HG03103 (cell line): ENCODE results near the gene NRCAM.
A peak's percentile ranks its signal among the peaks of the same experiment; 100 is the strongest.

Experiments
- ATAC-seq: cut with Tn5 transposase; IDR thresholded peaks from one replicate; pipeline ENCODE4 v1.9.1; 2021; ENCODE audit warnings: low read depth; ENCODE audit not compliant: unreplicated experiment

Gene NRCAM

DNA sequence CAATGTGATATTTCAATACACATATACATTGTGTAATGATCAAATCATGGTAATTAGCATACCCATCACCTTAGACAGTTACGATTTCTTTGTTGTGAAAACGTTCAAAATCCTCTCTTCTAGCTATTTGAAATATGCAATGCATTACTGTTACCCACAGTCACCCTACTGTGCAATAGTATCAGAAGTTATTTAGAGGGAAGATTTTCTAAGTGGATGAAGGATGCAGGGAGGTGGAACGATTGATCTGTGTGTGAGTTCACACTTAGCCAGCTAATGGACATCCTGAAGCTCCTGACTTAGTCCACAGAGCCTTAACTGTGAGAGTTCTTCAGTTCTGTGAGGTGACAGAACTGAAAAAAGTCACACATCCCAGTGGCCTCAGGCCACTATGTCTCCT lies 228.9 kb downstream of the NRCAM start:
- no peak for ATAC-seq

DNA sequence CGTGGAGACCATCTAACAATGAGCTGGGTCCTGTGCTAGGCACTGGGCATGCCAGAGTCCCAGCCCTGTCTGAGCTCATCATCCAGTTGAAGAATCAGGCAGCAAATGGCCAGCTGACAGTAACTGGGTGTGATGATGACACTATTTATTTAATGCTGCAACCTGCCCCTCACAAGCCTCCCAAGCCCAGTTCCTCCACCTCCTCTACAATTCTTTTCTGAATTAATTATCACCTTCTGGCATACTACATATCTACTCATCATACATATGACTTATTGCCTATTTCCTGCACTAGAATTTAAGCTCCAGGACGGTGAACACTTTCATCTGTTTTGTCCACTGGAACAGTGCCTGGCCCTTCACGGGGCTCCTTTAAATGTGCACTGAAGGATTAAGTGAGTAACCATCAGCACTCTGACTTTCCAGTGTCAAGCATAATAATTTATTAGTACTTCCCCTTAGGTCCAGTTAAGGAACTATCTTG lies 229.4 kb downstream of the NRCAM start:
- no peak for ATAC-seq

GRCh38 chr7:108225531-108226181 lies 230.6 kb downstream of the NRCAM start:
- ATAC-seq = no peak

GRCh38 chr7:108224387-108224786 lies 231.8 kb downstream of the NRCAM start:
- ATAC-seq = no peak

DNA sequence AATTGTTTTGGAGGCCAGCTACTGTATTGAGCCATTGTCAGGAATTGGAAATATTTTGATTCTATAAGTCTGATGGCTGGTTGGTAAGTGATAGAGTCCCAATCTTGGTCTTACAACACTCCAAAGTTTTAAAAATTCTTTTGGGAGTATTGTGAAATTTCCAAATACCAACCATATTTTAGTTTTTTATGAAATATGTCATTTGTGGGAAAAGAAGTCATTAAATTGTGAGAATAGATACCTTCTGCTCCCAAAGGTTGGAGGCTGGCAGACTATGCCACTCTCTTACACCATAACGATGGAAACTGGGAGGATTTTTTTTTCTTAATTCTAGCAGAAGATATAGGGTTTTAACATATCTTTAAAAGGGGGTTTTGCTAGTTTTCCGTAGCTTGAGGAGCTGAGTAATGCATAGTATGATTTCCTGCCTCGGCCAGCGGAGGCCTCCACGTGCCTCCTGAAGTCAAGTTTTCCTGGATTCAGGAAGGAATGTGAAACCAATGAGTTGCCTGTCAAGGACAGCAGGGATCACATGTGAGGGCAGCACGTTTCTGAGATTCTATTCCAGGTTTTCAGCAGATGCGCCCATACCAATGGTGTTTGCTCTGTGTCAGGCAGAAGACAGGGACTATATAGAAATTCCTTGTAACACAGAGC lies 233.9 kb downstream of the NRCAM start:
- no peak for ATAC-seq

- ATAC-seq = no peak
Observed at GRCh38 chr7:108211382-108212201, 244.6 kb downstream of the NRCAM start.

DNA sequence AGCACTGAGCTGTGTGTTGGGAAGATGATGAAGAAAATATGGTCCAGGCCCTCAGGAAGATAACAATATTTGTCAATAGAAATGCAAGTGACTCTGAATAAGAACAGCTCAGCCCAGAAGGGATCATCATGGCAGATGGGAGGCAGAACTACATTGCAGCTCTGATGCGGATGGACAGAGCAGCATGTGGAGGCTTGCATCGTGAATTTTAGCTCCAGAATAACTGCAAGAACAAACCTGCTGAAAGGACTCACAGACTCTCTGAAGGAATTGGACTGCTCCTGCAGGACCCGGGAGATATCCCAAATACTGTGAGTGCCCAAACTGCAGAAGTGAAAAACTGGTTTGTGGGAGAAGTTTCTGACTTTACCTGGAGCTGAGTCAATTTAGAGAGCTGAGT lies 245.4 kb downstream of the NRCAM start:
- no peak for ATAC-seq

- ATAC-seq = no peak
Observed at GRCh38 chr7:108205311-108205710, 250.9 kb downstream of the NRCAM start.

DNA sequence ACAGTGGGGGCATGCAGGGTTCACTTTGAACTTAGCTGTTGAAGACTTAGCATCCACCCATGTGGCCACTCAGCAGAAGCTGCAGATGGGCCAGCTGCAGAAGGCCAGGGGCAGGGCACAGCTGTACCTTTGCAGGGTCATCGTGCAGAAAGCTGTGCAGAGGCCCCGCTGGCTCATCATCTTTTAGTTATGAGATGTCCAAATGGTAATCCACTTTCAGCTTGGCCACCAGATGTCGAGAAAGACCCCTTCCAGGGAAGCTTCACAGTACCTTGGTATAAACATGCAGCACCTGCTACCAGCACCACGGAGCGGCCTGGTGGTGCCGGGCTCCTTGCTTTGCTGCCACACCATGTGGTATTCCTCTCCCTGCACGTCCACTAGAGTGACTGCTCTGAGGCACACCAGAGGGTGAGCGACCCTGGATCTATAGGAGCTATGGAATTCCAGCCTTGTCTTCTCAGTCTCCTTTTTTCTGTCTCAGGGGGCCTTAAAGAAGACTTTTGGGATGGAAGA lies 251.9 kb downstream of the NRCAM start:
- ATAC-seq = no peak

- ATAC-seq = peak; percentile 71
Observed at GRCh38 chr7:108203537-108203936, 252.7 kb downstream of the NRCAM start.

GRCh38 chr7:108202743-108203142 lies 253.5 kb downstream of the NRCAM start:
- ATAC-seq = no peak

- no peak for ATAC-seq
Observed at GRCh38 chr7:108201766-108202165, 254.5 kb downstream of the NRCAM start.

GRCh38 chr7:108200326-108200725 lies 255.9 kb downstream of the NRCAM start:
- no peak for ATAC-seq

- ATAC-seq = no peak
Observed at GRCh38 chr7:108197371-108198091, 258.7 kb downstream of the NRCAM start.

DNA sequence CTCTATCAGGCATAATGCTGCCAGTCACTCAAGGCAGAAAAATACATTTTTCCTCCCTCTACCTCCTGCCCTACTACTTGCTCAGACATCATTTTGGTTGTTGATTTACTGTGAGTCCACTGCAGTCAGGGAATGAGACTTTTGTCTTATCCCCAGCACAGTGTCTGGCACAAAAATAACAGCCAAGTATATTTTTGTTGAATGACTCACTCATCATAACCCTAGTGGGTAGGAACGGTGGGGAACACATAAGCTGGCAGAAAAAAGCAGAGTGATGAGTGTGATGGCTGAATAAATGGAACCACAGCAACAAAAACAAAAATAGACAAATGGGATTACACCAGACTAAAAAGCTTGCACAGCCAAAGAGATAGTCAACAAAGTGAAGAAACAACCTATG lies 260.2 kb downstream of the NRCAM start:
- ATAC-seq = no peak

DNA sequence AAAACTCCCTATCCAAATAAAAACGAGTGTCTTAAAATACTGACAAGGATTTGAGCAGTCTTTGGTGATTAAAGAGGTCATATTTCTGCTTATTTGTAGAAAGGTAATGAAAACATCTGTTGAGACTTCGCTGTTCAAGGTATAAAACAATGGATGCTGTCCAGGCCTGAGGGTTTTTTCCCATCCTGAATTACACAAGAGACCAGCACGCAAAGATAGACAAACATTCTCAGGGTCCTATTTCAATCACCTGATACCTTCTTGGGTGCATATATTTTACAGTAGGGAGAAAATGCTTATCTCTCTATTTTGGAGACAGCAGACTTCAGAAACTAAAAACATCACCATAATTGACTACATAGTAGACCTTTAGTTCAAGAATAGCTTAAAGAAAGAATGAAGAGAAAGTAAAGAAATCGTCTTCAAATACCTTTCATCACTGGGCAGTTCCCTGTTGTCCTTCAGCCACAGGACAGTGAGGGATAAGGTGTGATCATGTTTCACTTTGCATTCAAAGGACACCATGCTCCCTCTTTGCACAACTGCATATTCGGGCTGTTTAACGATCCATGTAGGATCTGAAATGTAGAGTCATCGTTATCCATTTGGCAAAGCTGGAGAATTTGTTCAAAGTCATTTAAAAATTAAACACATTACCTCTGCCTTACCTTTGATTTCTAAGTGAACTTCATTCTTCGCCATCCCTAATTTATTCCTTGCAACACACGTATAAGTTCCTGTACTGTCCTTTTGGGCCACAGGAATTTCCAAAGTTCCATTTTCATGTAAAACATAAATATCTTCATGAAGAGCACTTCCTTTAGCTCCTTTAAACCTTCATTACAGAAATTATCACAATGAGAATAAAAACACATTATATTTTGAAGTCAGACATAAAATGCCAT lies 262.4 kb downstream of the NRCAM start:
- ATAC-seq = no peak

DNA sequence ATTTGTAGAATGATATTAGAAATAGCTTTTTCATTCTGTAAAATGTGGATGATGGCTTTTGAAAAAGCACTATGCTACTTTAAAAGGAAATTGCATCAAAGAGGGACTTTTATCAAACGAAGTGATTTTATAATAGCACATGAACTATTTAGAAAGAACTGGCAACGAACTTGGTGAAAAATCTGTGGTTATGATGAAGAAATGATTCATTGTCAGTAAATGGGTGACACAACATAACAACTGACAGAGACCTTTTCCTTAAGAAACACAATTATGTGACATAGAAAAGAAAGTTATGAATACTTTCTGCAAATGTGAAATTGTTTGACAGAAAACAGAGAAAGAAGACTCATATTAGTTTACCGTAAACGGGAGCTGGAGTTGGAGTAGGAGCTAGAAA lies 265.3 kb downstream of the NRCAM start:
- ATAC-seq = no peak

DNA sequence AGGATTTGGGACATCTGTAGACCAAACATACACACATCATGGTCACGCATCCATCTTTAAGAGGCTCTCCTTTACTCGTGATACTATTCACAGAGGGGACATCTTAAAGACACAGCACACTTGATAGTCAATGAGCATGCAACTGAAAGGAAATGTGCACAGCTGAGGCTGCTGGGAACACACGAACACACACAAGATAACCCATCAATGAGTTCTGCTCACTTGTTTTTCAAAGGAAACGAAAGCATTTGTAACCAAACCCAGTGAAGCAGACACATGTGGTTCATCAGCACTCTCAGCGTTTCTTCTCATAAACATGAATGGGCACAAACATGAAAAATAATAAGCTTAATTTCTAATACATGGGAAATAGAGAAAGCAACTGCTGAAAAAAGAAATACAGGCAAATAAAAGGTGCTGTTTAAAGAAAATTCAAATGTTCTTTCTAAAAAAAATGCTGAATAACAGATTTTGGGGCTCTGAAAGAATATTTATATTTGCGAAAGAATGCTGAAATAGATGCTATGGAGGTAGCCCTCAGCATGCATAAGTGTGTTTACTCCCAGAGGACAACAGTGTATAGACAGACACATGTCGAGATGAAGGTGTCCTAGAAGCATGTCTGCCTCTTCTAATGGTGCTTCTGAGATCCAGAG lies 266.4 kb downstream of the NRCAM start:
- peak; percentile 95 for ATAC-seq

DNA sequence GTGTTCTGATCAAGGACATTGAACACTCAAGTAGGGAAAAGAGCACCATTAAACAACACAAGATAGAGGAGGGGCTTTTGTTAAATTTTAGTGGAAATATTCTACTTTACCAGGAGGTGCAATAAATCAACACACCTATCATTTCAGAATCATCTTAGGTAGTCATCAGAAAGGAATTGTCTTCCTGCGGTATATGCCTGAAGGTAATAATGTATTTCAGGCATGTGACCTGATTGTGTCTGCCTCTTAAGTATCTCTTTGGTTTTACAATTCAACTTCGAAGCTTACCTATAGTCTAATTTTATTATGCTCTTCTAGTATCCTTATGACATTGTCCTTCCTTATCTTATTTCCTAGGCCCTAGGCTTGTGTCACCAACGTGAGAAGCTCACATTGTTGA lies 267.5 kb downstream of the NRCAM start:
- ATAC-seq = no peak
